Progenitor cell of endocrine pancreas (in vitro differentiated cells): ENCODE results near the gene GGPS1. TPM values are rescaled to one million over a fixed set of nuclear protein-coding genes. Genes with fewer than 3 reads are reported as not detected.

ENCODE experiments used
- DNase-seq: peaks from one replicate; pipeline ENCODE4 v3.0.0; 2021; ENCODE audit warnings: low spot score; ENCODE audit not compliant: unreplicated experiment
- H3K27ac Mint-ChIP-seq: 2 replicates; pipeline ENCODE4 v1.8.0; 2021; ENCODE audit warnings: mild to moderate bottlenecking, moderate library complexity, mixed read lengths
- H3K27me3 Mint-ChIP-seq: 2 replicates; pipeline ENCODE4 v1.8.0; 2021; ENCODE audit warnings: mixed read lengths
- H3K36me3 Mint-ChIP-seq: 2 replicates; pipeline ENCODE4 v1.8.0; 2022; ENCODE audit warnings: mixed read lengths; ENCODE audit not compliant: insufficient read depth
- H3K4me1 Mint-ChIP-seq: 2 replicates; pipeline ENCODE4 v1.8.0; 2021; ENCODE audit warnings: low read depth, mixed read lengths
- H3K4me3 Mint-ChIP-seq: 2 replicates; pipeline ENCODE4 v1.8.0; 2021; ENCODE audit warnings: low read depth, mild to moderate bottlenecking, moderate library complexity, mixed read lengths
- H3K9me3 Mint-ChIP-seq: 2 replicates; pipeline ENCODE4 v1.8.0; 2021; ENCODE audit warnings: low read depth, mixed read lengths
- CTCF ChIP-seq: fragments of 200-600 bp; sonication (generic); IDR thresholded peaks from one replicate; pipeline ENCODE4 v1.5.0; 2021; ENCODE audit warnings: antibody characterized with exemption, mild to moderate bottlenecking; ENCODE audit not compliant: unreplicated experiment
- total RNA-seq: library from RNA; stranded (reverse); gene quantifications from 2 replicates; pipeline ENCODE4 v1.2.1, GENCODE V29; 2021

The GGPS1 gene
- total RNA-seq, 1 donor from 2014 or later, result 50.6 TPM

- DNase-seq, result no peak
- peaks cover 16% of the 10 kb centered on the region for H3K4me1 Mint-ChIP-seq
- H3K9me3 Mint-ChIP-seq, result peaks cover 6% of the 10 kb centered on the region
- no peaks in the 10 kb centered on the region for H3K27me3 Mint-ChIP-seq
- peaks cover 8% of the 10 kb centered on the region for H3K36me3 Mint-ChIP-seq
- no peak overlapping the region for H3K27ac Mint-ChIP-seq
- H3K4me3 Mint-ChIP-seq, result no peak overlapping the region
- no peak for TF ChIP-seq CTCF
These were observed 44.1 kb upstream of the GGPS1 start for GRCh38 chr1:235284231-235284769.

GRCh38 chr1:235286667-235287066 is 41.7 kb upstream of the GGPS1 start:
- Mint-ChIP-seq H3K4me3 (no peak overlapping the region), H3K27ac (peak overlapping the region; percentile 72), H3K36me3 (peaks cover 7% of the 10 kb centered on the region), H3K9me3 (peaks cover 6% of the 10 kb centered on the region), H3K27me3 (no peaks in the 10 kb centered on the region), H3K4me1 (peaks cover 13% of the 10 kb centered on the region)
- no peak for DNase-seq
- TF ChIP-seq CTCF, result no peak

GRCh38 chr1:235287208-235287882 is 41.0 kb upstream of the GGPS1 start:
- no peak for DNase-seq
- H3K9me3 Mint-ChIP-seq, result peaks cover 6% of the 10 kb centered on the region
- H3K4me3 Mint-ChIP-seq, result no peak overlapping the region
- no peak for TF ChIP-seq CTCF
- H3K27me3 Mint-ChIP-seq, result no peaks in the 10 kb centered on the region
- peaks cover 15% of the 10 kb centered on the region for H3K4me1 Mint-ChIP-seq
- H3K36me3 Mint-ChIP-seq, result peaks cover 7% of the 10 kb centered on the region
- H3K27ac Mint-ChIP-seq, result peak overlapping the region; percentile 26

- no peaks in the 10 kb centered on the region for H3K27me3 Mint-ChIP-seq
- peaks cover 19% of the 10 kb centered on the region for H3K4me1 Mint-ChIP-seq
- TF ChIP-seq CTCF, result no peak
These were observed 38.3 kb upstream of the GGPS1 start for GRCh38 chr1:235289859-235290739.

GRCh38 chr1:235290740-235291502 is 37.4 kb upstream of the GGPS1 start:
- no peak for DNase-seq
- H3K27me3 Mint-ChIP-seq, result no peaks in the 10 kb centered on the region
- H3K27ac Mint-ChIP-seq, result no peak overlapping the region
- peaks cover 3% of the 10 kb centered on the region for H3K9me3 Mint-ChIP-seq
- no peak for TF ChIP-seq CTCF
- peaks cover 22% of the 10 kb centered on the region for H3K4me1 Mint-ChIP-seq
- peaks cover 4% of the 10 kb centered on the region for H3K36me3 Mint-ChIP-seq
- H3K4me3 Mint-ChIP-seq, result no peak overlapping the region

More at GRCh38 chr1:235289859-235290739, 38.3 kb upstream of the GGPS1 start:
- Mint-ChIP-seq H3K9me3 (peaks cover 6% of the 10 kb centered on the region), H3K27ac (peak overlapping the region; percentile 85), H3K4me3 (no peak overlapping the region), H3K36me3 (peaks cover 7% of the 10 kb centered on the region)
- DNase-seq, result no peak
